Mesothelial cell of epicardium (in vitro differentiated cells): ENCODE measurements around the gene SIK2. TPM values are rescaled to one million over a fixed set of nuclear protein-coding genes. Genes with fewer than 3 reads are reported as not detected.

Experiments used
- DNase-seq, 2 experiments: peaks; one replicate each; pipeline ENCODE4 v3.0.0; 2021; ENCODE audit warnings: low spot score in 2 of 2; ENCODE audit not compliant: unreplicated experiment in 2 of 2
- H3K27ac Mint-ChIP-seq: 2 replicates; pipeline ENCODE4 v1.8.0; 2021; ENCODE audit warnings: mixed read lengths
- H3K27me3 Mint-ChIP-seq: 2 replicates; pipeline ENCODE4 v1.8.0; 2021; ENCODE audit warnings: low read depth, mixed read lengths
- H3K36me3 Mint-ChIP-seq: 2 replicates; pipeline ENCODE4 v1.8.0; 2021; ENCODE audit warnings: mixed read lengths
- H3K4me1 Mint-ChIP-seq: 2 replicates; pipeline ENCODE4 v1.8.0; 2021; ENCODE audit warnings: mixed read lengths
- H3K4me3 Mint-ChIP-seq: 2 replicates; pipeline ENCODE4 v1.8.0; 2021; ENCODE audit warnings: mild to moderate bottlenecking, moderate library complexity, mixed read lengths
- H3K9me3 Mint-ChIP-seq: 2 replicates; pipeline ENCODE4 v1.8.0; 2021; ENCODE audit warnings: mixed read lengths
- CTCF ChIP-seq: fragments of 200-600 bp; sonication (generic); IDR thresholded peaks from one replicate; pipeline ENCODE4 v1.5.0; 2021; ENCODE audit warnings: antibody characterized with exemption; ENCODE audit not compliant: unreplicated experiment
- total RNA-seq: library from RNA; stranded (reverse); gene quantifications from 3 replicates; pipeline ENCODE4 v1.2.1, GENCODE V29; 2021

Gene SIK2
- total RNA-seq, 1 donor from 2014 or later = 17.1 TPM

DNA sequence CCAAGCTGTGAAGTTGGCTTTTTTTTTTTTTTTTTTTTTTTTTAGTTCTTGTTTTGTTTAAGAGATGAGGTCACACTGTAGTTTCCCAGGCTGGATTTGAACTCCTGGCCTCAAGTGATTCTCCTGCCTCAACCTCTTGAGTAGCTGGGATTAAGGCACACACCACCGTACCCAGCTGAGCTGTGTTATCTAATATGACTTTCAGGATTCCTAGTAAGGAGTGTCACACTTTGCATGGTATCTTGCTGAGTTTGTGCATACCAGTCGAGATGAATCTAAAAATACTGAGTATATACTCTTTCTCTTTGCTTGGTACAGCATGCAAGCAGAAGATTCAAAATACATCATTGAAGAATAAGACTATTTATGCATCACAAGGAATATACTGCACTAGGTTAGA is 58.6 kb downstream of the SIK2 start:
- Mint-ChIP-seq H3K36me3 (peaks cover 11% of the 10 kb centered on the region), H3K27me3 (no peaks in the 10 kb centered on the region), H3K27ac (no peak overlapping the region), H3K4me1 (peaks cover 3% of the 10 kb centered on the region), H3K4me3 (no peak overlapping the region), H3K9me3 (no peaks in the 10 kb centered on the region)
- no peak for TF ChIP-seq CTCF
- no peak for DNase-seq

GRCh38 chr11:111663820-111664219 is 61.6 kb downstream of the SIK2 start:
- no peaks in the 10 kb centered on the region for H3K27me3 Mint-ChIP-seq
- peaks cover 3% of the 10 kb centered on the region for H3K4me1 Mint-ChIP-seq
- no peak for DNase-seq
- H3K27ac Mint-ChIP-seq = no peak overlapping the region
- TF ChIP-seq CTCF = no peak
- H3K4me3 Mint-ChIP-seq = no peak overlapping the region
- H3K9me3 Mint-ChIP-seq = no peaks in the 10 kb centered on the region
- peaks cover 13% of the 10 kb centered on the region for H3K36me3 Mint-ChIP-seq

GRCh38 chr11:111665777-111666176 is 63.5 kb downstream of the SIK2 start:
- Mint-ChIP-seq H3K9me3 (no peaks in the 10 kb centered on the region), H3K27me3 (no peaks in the 10 kb centered on the region), H3K36me3 (peaks cover 13% of the 10 kb centered on the region), H3K27ac (no peak overlapping the region), H3K4me3 (no peak overlapping the region), H3K4me1 (peaks cover 3% of the 10 kb centered on the region)
- no peak for TF ChIP-seq CTCF
- DNase-seq = no peak

GRCh38 chr11:111668980-111669379 is 66.7 kb downstream of the SIK2 start:
- Mint-ChIP-seq H3K27ac (no peak overlapping the region), H3K4me1 (no peaks in the 10 kb centered on the region), H3K4me3 (no peak overlapping the region), H3K27me3 (no peaks in the 10 kb centered on the region), H3K9me3 (no peaks in the 10 kb centered on the region), H3K36me3 (peaks cover 22% of the 10 kb centered on the region)
- no peak for DNase-seq
- TF ChIP-seq CTCF = no peak

- H3K27me3 Mint-ChIP-seq = no peaks in the 10 kb centered on the region
- no peak overlapping the region for H3K27ac Mint-ChIP-seq
- peaks cover 3% of the 10 kb centered on the region for H3K9me3 Mint-ChIP-seq
Observed at GRCh38 chr11:111671383-111671782, 69.1 kb downstream of the SIK2 start.

More at GRCh38 chr11:111671383-111671782, 69.1 kb downstream of the SIK2 start:
- H3K4me3 Mint-ChIP-seq = no peak overlapping the region
- no peaks in the 10 kb centered on the region for H3K4me1 Mint-ChIP-seq
- H3K36me3 Mint-ChIP-seq = peaks cover 30% of the 10 kb centered on the region
- no peak for DNase-seq
- TF ChIP-seq CTCF = no peak
